HEK293T (cell line): ENCODE results near the gene PRAF2.

Experiments
- ARNT ChIP-seq: fragments of 450-650 bp; IDR thresholded peaks from 2 replicates; pipeline ENCODE4 v1.6.1; 2017; ENCODE audit warnings: mild to moderate bottlenecking
- BHLHE40 ChIP-seq: fragments of 450-650 bp; IDR thresholded peaks from 2 replicates; pipeline ENCODE4 v1.6.1; 2016; ENCODE audit warnings: mild to moderate bottlenecking, moderate library complexity, borderline replicate concordance
- HDGF ChIP-seq: fragments of 450-650 bp; IDR thresholded peaks from 2 replicates; pipeline ENCODE4 v1.6.1; 2017; ENCODE audit warnings: antibody characterized with exemption, borderline replicate concordance
- SP1 ChIP-seq: fragments of 450-650 bp; IDR thresholded peaks from 2 replicates; pipeline ENCODE4 v1.6.1; 2017

DNA sequence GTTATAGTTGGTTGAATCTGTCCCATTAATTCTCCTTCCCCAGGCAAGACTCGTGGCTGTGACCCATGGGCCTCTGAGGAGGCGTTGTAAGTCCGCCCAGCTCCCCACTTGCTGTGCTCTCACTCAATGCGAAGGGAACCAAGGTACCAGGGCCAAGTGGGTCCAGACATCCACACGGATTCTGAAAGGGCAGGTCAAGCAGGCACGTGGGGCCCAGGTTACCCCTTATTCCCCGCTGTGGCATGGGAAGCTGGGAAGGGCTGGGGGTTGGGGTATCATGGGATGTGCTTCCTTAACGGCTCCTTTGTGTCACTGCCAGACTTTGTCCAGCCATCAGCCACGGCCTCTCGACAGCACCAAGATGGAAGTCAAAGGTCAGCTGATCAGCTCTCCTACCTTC, 11.9 kb downstream of the PRAF2 start:
- TF ChIP-seq ARNT: no peak
- no peak for TF ChIP-seq HDGF
- no peak for TF ChIP-seq BHLHE40
- TF ChIP-seq SP1: no peak
